Esophagus (tissue), 2 donors: Measurements from ENCODE around the gene PACRG. TPM values are rescaled to one million over a fixed set of nuclear protein-coding genes. Genes with fewer than 3 reads are reported as not detected.

Experiments used
- H3K27ac ChIP-seq, 2 donors: one replicate each; pipeline ENCODE4 v1.5.1; 2013; ENCODE audit warnings: low read depth in 2 of 2, mild to moderate bottlenecking in 2 of 2, inconsistent platforms in 1 of 2, low read length in 1 of 2, moderate library complexity in 1 of 2
- H3K27me3 ChIP-seq, 2 donors: one replicate each; pipeline ENCODE4 v1.6.1; 2013; ENCODE audit warnings: low read length in 2 of 2, control low read depth in 1 of 2, mild to moderate bottlenecking in 1 of 2; ENCODE audit not compliant: insufficient read depth in 2 of 2, control insufficient read depth in 1 of 2
- H3K36me3 ChIP-seq, 2 donors: one replicate each; pipeline ENCODE4 v1.6.1; 2013; ENCODE audit warnings: low read length in 1 of 2; ENCODE audit not compliant: control insufficient read depth in 2 of 2, insufficient read depth in 2 of 2
- H3K4me1 ChIP-seq, 2 donors: one replicate each; pipeline ENCODE4 v1.6.1; 2013; ENCODE audit warnings: low read length in 1 of 2; ENCODE audit not compliant: control insufficient read depth in 2 of 2, insufficient read depth in 2 of 2
- H3K4me3 ChIP-seq, 2 donors: one replicate each; pipeline ENCODE4 v1.5.1; 2013; ENCODE audit warnings: low read length in 2 of 2, mild to moderate bottlenecking in 2 of 2, low read depth in 1 of 2, moderate library complexity in 1 of 2
- H3K9me3 ChIP-seq, 2 donors: one replicate each; pipeline ENCODE4 v1.6.1; 2013; ENCODE audit warnings: mild to moderate bottlenecking in 2 of 2, low read depth in 1 of 2, low read length in 1 of 2, moderate library complexity in 1 of 2; ENCODE audit not compliant: control insufficient read depth in 2 of 2, insufficient read depth in 1 of 2
- WGBS, 2 donors: extraction: QIAGEN DNeasy Blood & Tissue Kit; methylation state at CpG; one replicate each; pipeline ENCODE4 v1.1.7; 2013; 5-methylcytosine and 5-hydroxymethylcytosine counted together
- polyA plus RNA-seq, 2 donors: library from polyadenylated mRNA; stranded (reverse); fragments of 200-250 nt; gene quantifications; one replicate each; pipeline ENCODE4 v1.2.3, GENCODE V29; 2013
- donor health status: healthy with polysubstance abuse.
- donor health status: Bipolar disorder and iron deficiency.

The PACRG gene
- polyA plus RNA-seq, 2 donors, result 0.39 to 0.44 TPM

DNA sequence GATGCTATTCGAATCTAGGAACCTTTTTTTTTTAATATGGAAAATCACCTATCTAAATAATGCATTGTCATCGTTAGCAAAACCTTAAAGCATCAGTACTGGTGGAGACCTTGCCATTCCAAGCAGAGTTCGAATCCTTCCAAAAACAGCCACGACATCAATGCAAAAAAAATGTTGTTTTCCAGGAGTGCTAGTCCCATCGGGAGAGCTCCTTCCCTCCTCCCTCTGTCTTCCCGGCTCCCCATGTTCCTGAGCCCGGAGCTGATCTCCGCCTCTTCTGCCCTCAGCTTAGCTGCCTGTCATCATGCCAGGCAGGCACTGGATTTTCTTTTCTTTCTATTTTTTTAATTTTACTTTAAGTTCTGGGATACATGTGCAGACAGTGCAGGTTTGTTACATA, 533.1 kb downstream of the PACRG start:
- Histone ChIP-seq H3K27ac (no peak overlapping the region), H3K4me1 (peaks cover 0 to 4% of the 10 kb centered on the region in 2 donors), H3K36me3 (no peaks in the 10 kb centered on the region), H3K27me3 (no peaks in the 10 kb centered on the region), H3K4me3 (no peak overlapping the region), H3K9me3 (no peaks in the 10 kb centered on the region)
- WGBS, 2 donors, result 16 to 24% methylated on average over 8 of the region's 8 CpGs

DNA sequence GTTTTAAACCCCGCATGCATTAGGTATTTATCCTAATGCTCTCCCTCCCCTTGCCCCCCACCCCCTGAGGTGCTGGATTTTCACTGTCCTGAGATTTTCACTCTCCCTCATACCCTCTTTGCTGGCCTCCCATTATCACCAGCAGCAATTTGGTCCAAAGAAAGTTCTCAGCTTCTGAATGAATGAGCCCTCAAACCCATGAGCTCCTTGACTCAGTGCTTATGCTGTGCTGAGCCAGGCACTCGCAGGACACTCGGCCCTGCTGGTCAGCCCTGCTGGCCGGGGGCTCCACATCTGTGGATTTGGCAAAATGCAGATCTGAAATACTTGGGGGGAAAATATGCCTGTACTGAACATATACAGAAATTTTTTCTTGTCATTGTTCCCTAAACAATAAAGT, 533.6 kb downstream of the PACRG start:
- 83% methylated on average over 4 of the region's 4 CpGs for WGBS, 2 donors
- no peaks in the 10 kb centered on the region for H3K27me3 ChIP-seq

DNA sequence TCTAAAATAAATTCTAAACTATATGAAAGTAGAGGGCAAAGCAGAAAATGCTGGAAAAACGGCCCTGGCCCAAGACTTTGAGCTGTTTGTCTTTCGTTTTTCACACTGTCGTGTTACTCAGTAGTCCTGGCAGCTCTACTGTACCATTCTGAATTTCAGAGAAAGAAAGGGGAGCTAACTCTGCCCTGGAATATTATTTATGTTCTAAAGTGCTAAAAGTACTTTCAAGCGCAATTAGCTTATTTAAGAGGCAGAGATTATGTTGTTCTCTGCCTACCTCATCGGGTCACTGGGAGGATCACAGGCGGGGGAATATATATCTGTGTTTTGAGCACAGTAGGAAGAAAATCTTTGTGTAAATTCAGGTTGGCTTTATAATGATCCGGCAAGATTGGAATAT, 534.3 kb downstream of the PACRG start:
- Histone ChIP-seq H3K36me3 (no peaks in the 10 kb centered on the region), H3K9me3 (no peaks in the 10 kb centered on the region), H3K4me3 (no peak overlapping the region), H3K4me1 (peaks cover 0 to 4% of the 10 kb centered on the region in 2 donors), H3K27me3 (no peaks in the 10 kb centered on the region), H3K27ac (no peak overlapping the region)
- WGBS, 2 donors, result 84 to 85% methylated on average over 7 of the region's 7 CpGs

More for the DNA sequence above, 533.6 kb downstream of the PACRG start:
- Histone ChIP-seq H3K36me3 (no peaks in the 10 kb centered on the region), H3K27ac (no peak overlapping the region), H3K4me3 (no peak overlapping the region), H3K9me3 (no peaks in the 10 kb centered on the region), H3K4me1 (peaks cover 0 to 4% of the 10 kb centered on the region in 2 donors)

DNA sequence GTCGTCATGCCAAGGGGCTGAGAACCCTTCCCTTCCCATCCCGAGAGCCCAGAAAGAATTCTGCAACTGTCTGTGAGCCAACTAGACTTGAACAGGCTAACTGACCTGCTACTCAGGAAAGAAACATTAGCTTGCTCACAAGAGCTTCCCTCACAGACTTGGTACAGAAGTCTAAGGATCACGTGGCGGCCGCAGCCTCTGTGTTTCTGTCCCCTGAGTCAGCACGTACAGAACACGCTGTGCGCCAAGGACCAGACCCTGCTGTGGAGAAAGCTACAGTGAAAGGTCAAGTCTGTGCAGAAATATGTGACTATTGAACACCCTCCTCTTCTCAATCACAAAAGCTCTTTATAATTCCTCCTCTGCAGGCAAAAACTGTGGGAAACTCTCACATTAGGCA, 535.4 kb downstream of the PACRG start:
- Histone ChIP-seq H3K27me3 (no peaks in the 10 kb centered on the region), H3K4me1 (peaks cover 0 to 4% of the 10 kb centered on the region in 2 donors), H3K27ac (no peak overlapping the region), H3K4me3 (no peak overlapping the region), H3K36me3 (no peaks in the 10 kb centered on the region), H3K9me3 (no peaks in the 10 kb centered on the region)
- WGBS, 2 donors, result 87 to 89% methylated on average over 8 of the region's 8 CpGs

GRCh38 chr6:163263998-163264661, 536.4 kb downstream of the PACRG start:
- Histone ChIP-seq H3K27me3 (no peaks in the 10 kb centered on the region), H3K36me3 (no peaks in the 10 kb centered on the region), H3K27ac (no peak overlapping the region), H3K4me1 (peaks cover 0 to 4% of the 10 kb centered on the region in 2 donors), H3K4me3 (no peak overlapping the region), H3K9me3 (no peaks in the 10 kb centered on the region)
- 73 to 91% methylated on average over 13 of the region's 13 CpGs for WGBS, 2 donors

DNA sequence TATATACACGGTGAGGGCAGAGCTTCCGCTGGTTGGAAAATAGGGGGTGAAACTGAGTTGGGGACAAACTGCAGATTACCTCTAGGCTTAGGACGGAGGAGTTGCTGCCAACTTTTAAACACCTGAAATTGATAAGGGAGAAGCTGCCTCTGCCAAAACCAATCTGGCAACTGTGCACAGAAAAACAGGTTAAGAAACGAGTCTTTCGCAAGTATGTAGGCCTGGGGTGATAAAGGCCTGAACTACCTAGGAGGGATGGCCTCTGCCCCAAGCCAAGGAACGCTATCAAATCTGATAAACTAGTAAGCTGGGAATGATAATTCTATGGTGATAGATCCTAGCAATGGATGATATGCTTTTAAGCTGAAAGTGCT, 536.9 kb downstream of the PACRG start:
- WGBS, 2 donors, result 51 to 62% methylated on average over 6 of the region's 6 CpGs
- no peak overlapping the region for H3K27ac ChIP-seq
- H3K4me1 ChIP-seq, result peaks cover 0 to 4% of the 10 kb centered on the region in 2 donors
- H3K27me3 ChIP-seq, result no peaks in the 10 kb centered on the region
- H3K4me3 ChIP-seq, result no peak overlapping the region
- H3K36me3 ChIP-seq, result no peaks in the 10 kb centered on the region
- no peaks in the 10 kb centered on the region for H3K9me3 ChIP-seq

- Histone ChIP-seq H3K4me3 (no peak overlapping the region), H3K27ac (no peak overlapping the region), H3K9me3 (peaks cover 0 to 2% of the 10 kb centered on the region in 2 donors), H3K27me3 (no peaks in the 10 kb centered on the region), H3K4me1 (no peaks in the 10 kb centered on the region), H3K36me3 (no peaks in the 10 kb centered on the region)
- 50 to 55% methylated on average over 1 of the region's 1 CpG for WGBS, 2 donors
Observed at GRCh38 chr6:163281634-163282033, 553.9 kb downstream of the PACRG start.

DNA sequence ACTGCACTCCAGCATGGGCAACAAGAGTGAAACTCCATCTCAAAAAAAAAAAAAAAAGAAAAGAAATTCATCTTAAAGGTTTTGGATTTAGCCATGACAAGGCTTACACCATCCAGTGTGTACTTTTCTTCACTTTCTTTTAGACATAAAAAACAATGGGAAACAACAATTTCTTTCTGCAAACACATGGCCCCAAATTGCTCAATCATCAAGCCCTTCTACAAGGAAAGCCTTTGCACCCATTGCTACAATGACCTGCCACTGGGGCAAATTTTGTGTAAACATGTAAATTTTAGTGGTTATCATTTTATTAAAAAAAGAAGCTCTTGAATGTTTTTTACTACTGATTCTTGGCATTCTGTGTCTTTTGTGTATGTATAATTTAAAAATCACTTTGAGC, 554.9 kb downstream of the PACRG start:
- Histone ChIP-seq H3K4me1 (no peaks in the 10 kb centered on the region), H3K4me3 (no peak overlapping the region), H3K27me3 (no peaks in the 10 kb centered on the region), H3K9me3 (peaks cover 0 to 2% of the 10 kb centered on the region in 2 donors), H3K36me3 (no peaks in the 10 kb centered on the region), H3K27ac (no peak overlapping the region)

- H3K4me1 ChIP-seq, result no peaks in the 10 kb centered on the region
- H3K4me3 ChIP-seq, result no peak overlapping the region
- peaks cover 0 to 2% of the 10 kb centered on the region in 2 donors for H3K9me3 ChIP-seq
- no peaks in the 10 kb centered on the region for H3K27me3 ChIP-seq
- no peaks in the 10 kb centered on the region for H3K36me3 ChIP-seq
- no peak overlapping the region for H3K27ac ChIP-seq
- 67 to 74% methylated on average over 5 of the region's 5 CpGs for WGBS, 2 donors
Observed at GRCh38 chr6:163284151-163284550, 556.4 kb downstream of the PACRG start.

- Histone ChIP-seq H3K4me3 (no peak overlapping the region), H3K27me3 (no peaks in the 10 kb centered on the region), H3K27ac (no peak overlapping the region), H3K36me3 (no peaks in the 10 kb centered on the region), H3K4me1 (no peaks in the 10 kb centered on the region), H3K9me3 (peaks cover 0 to 2% of the 10 kb centered on the region in 2 donors)
- 79 to 85% methylated on average over 7 of the region's 7 CpGs for WGBS, 2 donors
Observed at GRCh38 chr6:163285691-163286090, 557.9 kb downstream of the PACRG start.
